Astrocyte of the spinal cord (primary cell): ENCODE results near the gene NACA2.

ENCODE experiments used
- DNase-seq: peaks from one replicate; pipeline ENCODE4 v3.0.0; 2011; ENCODE audit warnings: low read depth, low spot score
- H3K4me3 ChIP-seq: 2 replicates; pipeline ENCODE4 v1.5.1; 2011; ENCODE audit warnings: low read depth, mild to moderate bottlenecking, low read length, moderate library complexity
- in situ Hi-C: cut with HindIII; loops from 2 replicates; pipeline ENCODE4 v1.10.0; 2017; ENCODE audit warnings: low sequenced_read_pairs
- TF ChIP-seq, protein P1 (sequence below): IDR thresholded peaks from 2 replicates; pipeline ENCODE4 v1.5.1; 2012; ENCODE audit warnings: low read depth, mild to moderate bottlenecking, low read length, inconsistent platforms

NACA2 gene

DNA sequence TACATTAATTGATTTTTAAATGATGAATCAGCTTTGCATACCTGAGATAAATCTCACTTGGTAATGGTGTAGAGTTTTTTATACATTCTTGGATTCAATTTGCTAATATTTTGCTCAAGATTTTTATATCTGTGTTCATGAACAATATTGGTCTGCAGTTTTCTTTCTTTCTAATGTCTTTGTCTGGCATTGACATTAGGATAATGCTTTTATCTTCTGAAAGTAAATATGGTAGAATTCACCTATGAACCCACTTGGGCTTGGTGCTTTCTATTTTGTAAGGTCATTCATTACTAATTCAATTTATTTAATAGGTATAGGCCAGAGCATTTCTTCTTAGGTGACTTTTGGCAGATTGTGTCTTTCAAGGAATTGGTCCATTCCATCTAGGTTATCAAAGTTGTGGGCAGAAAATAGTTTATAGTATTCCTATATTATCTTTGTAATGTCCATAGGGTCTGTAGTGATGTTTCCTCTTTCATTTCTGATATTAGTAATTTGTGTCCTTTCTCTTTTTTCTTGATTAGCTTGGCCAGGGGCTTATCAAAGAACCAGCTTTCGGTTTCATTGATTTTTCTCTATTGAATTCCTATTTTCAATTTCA lies 45.6 kb downstream of the NACA2 start:
- no peak overlapping the region for H3K4me3 ChIP-seq
- DNase-seq: no peak
- in situ Hi-C loops: no loop called here
- TF ChIP-seq, protein P1, sequence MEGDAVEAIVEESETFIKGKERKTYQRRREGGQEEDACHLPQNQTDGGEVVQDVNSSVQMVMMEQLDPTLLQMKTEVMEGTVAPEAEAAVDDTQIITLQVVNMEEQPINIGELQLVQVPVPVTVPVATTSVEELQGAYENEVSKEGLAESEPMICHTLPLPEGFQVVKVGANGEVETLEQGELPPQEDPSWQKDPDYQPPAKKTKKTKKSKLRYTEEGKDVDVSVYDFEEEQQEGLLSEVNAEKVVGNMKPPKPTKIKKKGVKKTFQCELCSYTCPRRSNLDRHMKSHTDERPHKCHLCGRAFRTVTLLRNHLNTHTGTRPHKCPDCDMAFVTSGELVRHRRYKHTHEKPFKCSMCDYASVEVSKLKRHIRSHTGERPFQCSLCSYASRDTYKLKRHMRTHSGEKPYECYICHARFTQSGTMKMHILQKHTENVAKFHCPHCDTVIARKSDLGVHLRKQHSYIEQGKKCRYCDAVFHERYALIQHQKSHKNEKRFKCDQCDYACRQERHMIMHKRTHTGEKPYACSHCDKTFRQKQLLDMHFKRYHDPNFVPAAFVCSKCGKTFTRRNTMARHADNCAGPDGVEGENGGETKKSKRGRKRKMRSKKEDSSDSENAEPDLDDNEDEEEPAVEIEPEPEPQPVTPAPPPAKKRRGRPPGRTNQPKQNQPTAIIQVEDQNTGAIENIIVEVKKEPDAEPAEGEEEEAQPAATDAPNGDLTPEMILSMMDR: no peak

DNA sequence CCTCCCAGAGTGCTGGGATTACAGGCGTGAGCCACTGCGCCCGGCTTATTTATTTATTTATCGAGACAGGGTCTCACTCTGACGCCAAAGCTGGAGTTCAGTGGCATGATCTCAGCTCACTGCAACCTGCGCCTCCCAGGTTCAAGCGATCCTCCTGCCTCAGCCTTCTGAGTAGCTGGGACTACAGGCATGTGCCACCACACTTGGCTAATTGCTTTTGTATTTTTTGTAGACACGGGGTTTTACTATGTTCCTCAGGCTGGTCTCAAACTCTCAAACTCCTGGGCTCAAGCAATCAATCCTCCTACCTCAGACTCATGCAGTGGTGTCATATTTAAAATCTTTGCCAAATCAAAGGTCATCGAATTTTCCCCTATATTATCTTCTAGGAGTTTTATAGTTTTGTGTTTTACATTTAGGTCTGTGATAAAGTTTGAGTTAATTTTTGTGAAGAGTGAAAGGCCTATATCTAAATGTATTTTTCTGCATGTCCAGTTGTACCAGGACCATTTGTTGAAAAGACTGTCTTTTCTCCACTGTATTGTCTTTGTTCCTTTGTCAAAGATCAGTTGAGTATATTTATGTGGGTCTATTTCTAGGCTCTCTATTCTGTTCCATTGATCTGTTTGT lies 47.1 kb downstream of the NACA2 start:
- in situ Hi-C loops: no loop called here
- DNase-seq: no peak
- H3K4me3 ChIP-seq: no peak overlapping the region
- TF ChIP-seq, protein P1: no peak

DNA sequence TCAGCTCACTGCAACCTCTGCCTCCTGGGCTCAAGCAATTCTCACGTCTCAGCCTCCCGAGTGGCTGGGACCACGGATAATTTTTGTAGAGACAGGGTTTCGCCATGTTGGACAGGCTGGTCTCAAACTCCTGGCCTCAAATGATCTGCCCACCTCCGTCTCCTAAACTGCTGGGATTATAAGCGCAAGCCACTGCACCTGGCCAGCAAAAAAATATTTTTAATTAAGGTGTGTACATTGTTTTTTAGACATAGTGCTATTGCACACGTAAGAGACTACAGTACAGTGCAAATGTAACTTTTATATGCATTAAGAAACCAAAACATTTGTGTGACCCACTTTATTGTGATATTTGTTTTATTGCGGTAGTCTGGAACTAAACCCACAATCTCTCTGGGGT lies 49.0 kb downstream of the NACA2 start:
- no peak for DNase-seq
- in situ Hi-C loops: no loop called here
- TF ChIP-seq, protein P1: no peak

DNA sequence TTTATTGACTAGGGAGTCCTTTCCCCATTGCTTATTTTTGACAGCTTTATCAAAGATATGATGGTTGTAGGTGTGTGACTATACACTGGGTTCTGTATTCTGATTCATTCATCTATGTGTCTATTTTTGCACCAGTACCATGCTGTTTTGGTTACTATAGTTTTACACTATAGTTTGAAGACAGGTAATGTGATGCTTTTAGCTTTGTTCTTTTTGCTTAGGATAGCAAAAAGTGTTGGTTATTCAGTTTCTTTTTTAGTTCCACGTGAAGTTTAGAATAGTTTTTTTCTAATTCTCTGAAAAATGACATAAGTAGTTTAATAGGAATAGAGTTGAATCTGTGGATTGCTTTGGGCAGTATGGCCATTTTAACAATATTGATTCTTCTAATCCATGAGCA lies 50.1 kb downstream of the NACA2 start:
- H3K4me3 ChIP-seq: no peak overlapping the region
- no peak for DNase-seq
- in situ Hi-C loops: no loop called here
- TF ChIP-seq, protein P1: no peak

More for the DNA sequence above, 49.0 kb downstream of the NACA2 start:
- no peak overlapping the region for H3K4me3 ChIP-seq
